ENCODE measurements around the gene RP2. TPM values are rescaled to one million over a fixed set of nuclear protein-coding genes. Genes with fewer than 3 reads are reported as not detected.
A peak's percentile ranks its signal among the peaks of the same experiment; 100 is the strongest.

Gene RP2
- polyA plus RNA-seq, 3 donors: 13.3 to 15.0 (median 14.7) TPM

GRCh38 chrX:46837558-46838485 lies 979 bp downstream of the RP2 start:
- DNase-seq (ENCODE audit: extremely low read depth in 1 of 11, low read depth in 9 of 11, low spot score in 4 of 11): peak in 5 of 11 donors; percentile 3 to 11 (median 5)

- no peak for DNase-seq (ENCODE audit: extremely low read depth in 1 of 11, low read depth in 9 of 11, low spot score in 4 of 11)
Measured at GRCh38 chrX:46838486-46838870, 1.6 kb downstream of the RP2 start.

- no peak for DNase-seq (ENCODE audit: extremely low read depth in 1 of 11, low read depth in 9 of 11, low spot score in 4 of 11)
Measured at GRCh38 chrX:46838974-46839480, 2.2 kb downstream of the RP2 start.

GRCh38 chrX:46840946-46841345 lies 4.1 kb downstream of the RP2 start:
- DNase-seq (ENCODE audit: extremely low read depth in 1 of 11, low read depth in 9 of 11, low spot score in 4 of 11): no peak

GRCh38 chrX:46841346-46841745 lies 4.5 kb downstream of the RP2 start:
- DNase-seq (ENCODE audit: extremely low read depth in 1 of 11, low read depth in 9 of 11, low spot score in 4 of 11): no peak

GRCh38 chrX:46844913-46845312 lies 8.1 kb downstream of the RP2 start:
- no peak for DNase-seq (ENCODE audit: extremely low read depth in 1 of 11, low read depth in 9 of 11, low spot score in 4 of 11)

GRCh38 chrX:46849933-46850332 lies 13.1 kb downstream of the RP2 start:
- no peak for DNase-seq (ENCODE audit: extremely low read depth in 1 of 11, low read depth in 9 of 11, low spot score in 4 of 11)

GRCh38 chrX:46850771-46851170 lies 13.9 kb downstream of the RP2 start:
- no peak for DNase-seq (ENCODE audit: extremely low read depth in 1 of 11, low read depth in 9 of 11, low spot score in 4 of 11)

- no peak for DNase-seq (ENCODE audit: extremely low read depth in 1 of 11, low read depth in 9 of 11, low spot score in 4 of 11)
Measured at GRCh38 chrX:46856483-46856882, 19.6 kb downstream of the RP2 start.

GRCh38 chrX:46860557-46860956 lies 23.7 kb downstream of the RP2 start:
- no peak for DNase-seq (ENCODE audit: extremely low read depth in 1 of 11, low read depth in 9 of 11, low spot score in 4 of 11)

- DNase-seq (ENCODE audit: extremely low read depth in 1 of 11, low read depth in 9 of 11, low spot score in 4 of 11): no peak
Measured at GRCh38 chrX:46863072-46863471, 26.2 kb downstream of the RP2 start.

- no peak for DNase-seq (ENCODE audit: extremely low read depth in 1 of 11, low read depth in 9 of 11, low spot score in 4 of 11)
Measured at GRCh38 chrX:46864606-46865005, 27.8 kb downstream of the RP2 start.

GRCh38 chrX:46865281-46865680 lies 28.4 kb downstream of the RP2 start:
- DNase-seq (ENCODE audit: extremely low read depth in 1 of 11, low read depth in 9 of 11, low spot score in 4 of 11): no peak

- no peak for DNase-seq (ENCODE audit: extremely low read depth in 1 of 11, low read depth in 9 of 11, low spot score in 4 of 11)
Measured at GRCh38 chrX:46866726-46867125, 29.9 kb downstream of the RP2 start.

GRCh38 chrX:46873746-46874145 lies 36.9 kb downstream of the RP2 start:
- DNase-seq (ENCODE audit: extremely low read depth in 1 of 11, low read depth in 9 of 11, low spot score in 4 of 11): no peak

- no peak for DNase-seq (ENCODE audit: extremely low read depth in 1 of 11, low read depth in 9 of 11, low spot score in 4 of 11)
Measured at GRCh38 chrX:46876901-46877300, 40.1 kb downstream of the RP2 start.

GRCh38 chrX:46882266-46882665 lies 45.4 kb downstream of the RP2 start:
- DNase-seq (ENCODE audit: extremely low read depth in 1 of 11, low read depth in 9 of 11, low spot score in 4 of 11): no peak

- DNase-seq (ENCODE audit: extremely low read depth in 1 of 11, low read depth in 9 of 11, low spot score in 4 of 11): no peak
Measured at GRCh38 chrX:46884799-46885198, 48.0 kb downstream of the RP2 start.

GRCh38 chrX:46898207-46898606 lies 61.4 kb downstream of the RP2 start:
- DNase-seq (ENCODE audit: extremely low read depth in 1 of 11, low read depth in 9 of 11, low spot score in 4 of 11): no peak

GRCh38 chrX:46903458-46904242 lies 66.8 kb downstream of the RP2 start:
- peak in 6 of 11 donors; percentile 25 to 58 (median 56) for DNase-seq (ENCODE audit: extremely low read depth in 1 of 11, low read depth in 9 of 11, low spot score in 4 of 11)
